IMR-90 (cell line): Measurements from ENCODE around the gene CCNE1. TPM values are rescaled to one million over a fixed set of nuclear protein-coding genes. Genes with fewer than 3 reads are reported as not detected.

Source experiments
- ATAC-seq: fragments of 200-7000 bp; cut with Tn5 transposase; 2 replicates; pipeline ENCODE4 v1.9.1; 2020; ENCODE audit warnings: low read depth, mild to moderate bottlenecking, moderate library complexity
- BruUV-seq: library from RNA; stranded (reverse); fragments of 400-500 nt; replicated peaks from 2 replicates; lab custom pipeline; 2021; lab: Mats Ljungman, UMichigan
- CTCF ChIA-PET: fragments of 300-600 bp; formaldehyde crosslinking; extraction: SDS; loops from one replicate; lab custom pipeline; 2021; ENCODE audit warnings: antibody characterized with exemption; lab: Yijun Ruan, JAX
- POLR2A ChIA-PET: fragments of 300-600 bp; sonication (Branson Sonifier 250); formaldehyde crosslinking; loops from one replicate; lab custom pipeline; 2022; ENCODE audit warnings: antibody characterized with exemption; ENCODE audit not compliant: unreplicated experiment; lab: Charles Lee
- DNase-seq: peaks from one replicate; pipeline ENCODE4 v3.0.0; 2013
- H2AFZ ChIP-seq: replicated peaks from 2 replicates; pipeline ENCODE3; 2013; ENCODE audit warnings: low read length, mild to moderate bottlenecking; ENCODE audit not compliant: poor library complexity
- H2AK5ac ChIP-seq: 2 replicates; pipeline ENCODE4 v1.6.1; 2013; ENCODE audit warnings: low read depth, low read length, inconsistent platforms
- H2AK9ac ChIP-seq: replicated peaks from 2 replicates; pipeline ENCODE3; 2013; ENCODE audit warnings: mild to moderate bottlenecking, low read depth, low read length, moderate library complexity; ENCODE audit not compliant: poor library complexity
- H2BK120ac ChIP-seq: 2 replicates; pipeline ENCODE4 v1.6.1; 2013; ENCODE audit warnings: low read depth, low read length, inconsistent platforms
- H2BK15ac ChIP-seq: 3 replicates; pipeline ENCODE4 v1.6.1; 2013; ENCODE audit warnings: low read depth, low read length, inconsistent platforms
- H2BK20ac ChIP-seq: 2 replicates; pipeline ENCODE4 v1.6.1; 2013; ENCODE audit warnings: low read depth, mild to moderate bottlenecking, inconsistent platforms, low read length, moderate library complexity
- H2BK5ac ChIP-seq: 2 replicates; pipeline ENCODE4 v1.6.1; 2013; ENCODE audit warnings: mild to moderate bottlenecking, low read depth, low read length, inconsistent platforms; ENCODE audit not compliant: poor library complexity, severe bottlenecking
- H3K14ac ChIP-seq: replicated peaks from 2 replicates; pipeline ENCODE4 v1.6.1; 2013; ENCODE audit warnings: low read depth, low read length, inconsistent platforms
- H3K18ac ChIP-seq: 2 replicates; pipeline ENCODE4 v1.6.1; 2013; ENCODE audit warnings: low read depth, low read length, control low read depth
- H3K23ac ChIP-seq: 2 replicates; pipeline ENCODE4 v1.6.1; 2013; ENCODE audit warnings: low read depth, low read length, inconsistent platforms
- H3K27ac ChIP-seq: 2 replicates; pipeline ENCODE4 v1.5.1; 2013; ENCODE audit warnings: mild to moderate bottlenecking, control low read depth, low read length; ENCODE audit not compliant: insufficient read depth
- H3K27me3 ChIP-seq: 2 replicates; pipeline ENCODE4 v1.6.1; 2013; ENCODE audit warnings: low read length; ENCODE audit not compliant: control insufficient read depth, insufficient read depth
- H3K36me3 ChIP-seq: 2 replicates; pipeline ENCODE4 v1.6.1; 2013; ENCODE audit warnings: low read length, mixed read lengths; ENCODE audit not compliant: control insufficient read depth, insufficient read depth
- H3K4ac ChIP-seq: 2 replicates; pipeline ENCODE4 v1.6.1; 2013; ENCODE audit warnings: low read depth, low read length, inconsistent platforms
- H3K4me1 ChIP-seq: 2 replicates; pipeline ENCODE4 v1.6.1; 2013; ENCODE audit warnings: low read length, mixed read lengths; ENCODE audit not compliant: control insufficient read depth, insufficient read depth
- H3K4me2 ChIP-seq: 2 replicates; pipeline ENCODE4 v1.6.1; 2013; ENCODE audit warnings: low read depth, mild to moderate bottlenecking, control low read depth, low read length, moderate library complexity
- H3K4me3 ChIP-seq: 2 replicates; pipeline ENCODE4 v1.5.1; 2013; ENCODE audit warnings: low read depth, mild to moderate bottlenecking, control low read depth, low read length, moderate library complexity; ENCODE audit not compliant: insufficient read depth
- H3K56ac ChIP-seq: 2 replicates; pipeline ENCODE4 v1.6.1; 2013; ENCODE audit warnings: low read length, inconsistent platforms; ENCODE audit not compliant: insufficient read depth; ENCODE audit errors: extremely low read depth
- H3K79me1 ChIP-seq, 2 experiments: 2 replicates each; pipeline ENCODE4 v1.6.1; 2013; ENCODE audit warnings: low read length in 2 of 2, inconsistent platforms in 1 of 2, low read depth in 1 of 2
- H3K9ac ChIP-seq: 2 replicates; pipeline ENCODE4 v1.6.1; 2013; ENCODE audit warnings: low read depth, low read length, control low read depth
- H3K9me1 ChIP-seq: 2 replicates; pipeline ENCODE4 v1.6.1; 2013; ENCODE audit warnings: low read length, inconsistent platforms; ENCODE audit not compliant: insufficient read depth
- H3K9me3 ChIP-seq: 2 replicates; pipeline ENCODE4 v1.6.1; 2013; ENCODE audit warnings: low read length; ENCODE audit not compliant: control insufficient read depth, insufficient read depth
- H4K20me1 ChIP-seq: 2 replicates; pipeline ENCODE4 v1.6.1; 2013; ENCODE audit warnings: low read length, inconsistent platforms; ENCODE audit not compliant: insufficient read depth
- H4K5ac ChIP-seq: 2 replicates; pipeline ENCODE4 v1.6.1; 2013; ENCODE audit warnings: mild to moderate bottlenecking, low read depth, low read length, control low read depth
- H4K8ac ChIP-seq, 2 experiments: 2 replicates each; pipeline ENCODE4 v1.6.1; 2013; ENCODE audit warnings: low read depth in 2 of 2, low read length in 2 of 2, control low read depth in 1 of 2, inconsistent platforms in 1 of 2
- H4K91ac ChIP-seq: 2 replicates; pipeline ENCODE4 v1.6.1; 2013; ENCODE audit warnings: low read depth, low read length, inconsistent platforms; ENCODE audit not compliant: insufficient read depth
- BHLHE40 ChIP-seq: fragments of 150-350 bp; IDR thresholded peaks from 2 replicates; pipeline ENCODE4 v1.6.1; 2016; ENCODE audit warnings: mild to moderate bottlenecking, low read depth, low read length
- CEBPB ChIP-seq: IDR thresholded peaks from 2 replicates; pipeline ENCODE4 v1.6.1; 2012; ENCODE audit warnings: low read depth, low read length, improper control_type of control experiment
- MXI1 ChIP-seq: IDR thresholded peaks from 2 replicates; pipeline ENCODE4 v1.6.1; 2012; ENCODE audit warnings: low read depth, mild to moderate bottlenecking, low read length, moderate library complexity, borderline replicate concordance
- NFE2L2 ChIP-seq: fragments of 150-350 bp; IDR thresholded peaks from 2 replicates; pipeline ENCODE4 v1.6.1; 2016; ENCODE audit warnings: low read depth, mild to moderate bottlenecking, low read length
- POLR2A ChIP-seq: IDR thresholded peaks from 2 replicates; pipeline ENCODE4 v1.6.1; 2012; ENCODE audit warnings: mild to moderate bottlenecking, low read depth, low read length
- RAD21 ChIP-seq: IDR thresholded peaks from 2 replicates; pipeline ENCODE4 v1.6.1; 2012; ENCODE audit warnings: low read length, improper control_type of control experiment
- RCOR1 ChIP-seq: IDR thresholded peaks from 2 replicates; pipeline ENCODE4 v1.6.1; 2012; ENCODE audit warnings: mild to moderate bottlenecking, low read length, improper control_type of control experiment; ENCODE audit not compliant: insufficient replicate concordance
- RFX5 ChIP-seq: IDR thresholded peaks from 2 replicates; pipeline ENCODE4 v1.8.0; 2012; ENCODE audit warnings: low read depth, mild to moderate bottlenecking, low read length, moderate library complexity
- WGBS, 2 experiments: methylation state at CpG; one replicate each; pipeline versions ENCODE4 v1.1.5 to v1.1.7; 2013; ENCODE audit warnings: missing lambda C conversion rate in 2 of 2; ENCODE audit not compliant: insufficient read length in 1 of 2; ENCODE audit errors: extremely low coverage in 2 of 2; 5-methylcytosine and 5-hydroxymethylcytosine counted together
- dilution Hi-C: fragments of 300-500 bp; cut with HindIII; formaldehyde crosslinking; loops from one replicate; pipeline ENCODE4 v1.14.3; 2018; ENCODE audit warnings: low sequenced_read_pairs; ENCODE audit not compliant: unreplicated experiment
- in situ Hi-C: fragments of 300-500 bp; cut with MboI; formaldehyde crosslinking; loops from 3 replicates; pipeline ENCODE4 v1.14.3; 2019; ENCODE audit warnings: low sequenced_read_pairs, inconsistent platforms, mixed read lengths
- intact Hi-C: fragments of 100-400 bp; cut with micrococcal nuclease; formaldehyde crosslinking; loops from 2 replicates; pipeline ENCODE4 v1.10.0; 2022
- polyA plus RNA-seq, 3 experiments: library from polyadenylated mRNA; depleted of rRNA; stranded (reverse); fragments of >200 nt; gene quantifications; 2 replicates each; pipeline ENCODE4 v1.2.3, GENCODE V29; 2012; ENCODE audit warnings: low replicate concordance in 1 of 3
- total RNA-seq: library from RNA; depleted of rRNA; stranded (reverse); fragments of >200 nt; gene quantifications from 2 replicates; pipeline ENCODE4 v1.2.3, GENCODE V29; 2012

CCNE1 gene
- total and polyA plus RNA-seq, 2 of the 4 experiments (the other 2 are of a cell fraction) = 6.8 to 7.0 TPM

GRCh38 chr19:29787281-29787680, 24.5 kb upstream of the CCNE1 start:
- Histone ChIP-seq H3K18ac (no peak overlapping the region), H3K9me1 (no peaks in the 10 kb centered on the region), H3K27me3 (no peaks in the 10 kb centered on the region; the same call in 1 of the 2 replicates), H3K79me1 (no peaks in the 10 kb centered on the region), H3K4me3 (no peak overlapping the region), H3K4ac (no peak overlapping the region), H2AK5ac (no peak overlapping the region), H3K4me2 (no peak overlapping the region), H3K36me3 (no peaks in the 10 kb centered on the region), H2AFZ (no peak overlapping the region), H3K27ac (no peak overlapping the region), H3K9me3 (no peaks in the 10 kb centered on the region), H3K14ac (no peak overlapping the region), H3K23ac (no peak overlapping the region), H2BK120ac (no peak overlapping the region), H4K8ac (no peak overlapping the region), H4K91ac (no peak overlapping the region), H2BK5ac (no peak overlapping the region), H4K5ac (no peak overlapping the region), H2BK15ac (no peak overlapping the region), H3K4me1 (no peaks in the 10 kb centered on the region), H3K9ac (no peak overlapping the region), H4K20me1 (no peaks in the 10 kb centered on the region), H2AK9ac (no peak overlapping the region), H2BK20ac (no peak overlapping the region), H3K56ac (no peak overlapping the region)
- POLR2A ChIA-PET = no interaction called here
- TF ChIP-seq RAD21 (no peak), POLR2A (no peak), NFE2L2 (no peak), CEBPB (no peak), BHLHE40 (no peak), RFX5 (no peak), RCOR1 (no peak), MXI1 (no peak)
- DNase-seq (no peak), ATAC-seq (no peak)
- CTCF ChIA-PET = no interaction called here
- WGBS, 2 experiments = 0% methylated on average over 1 of the region's 4 CpGs; no CpG with 5 or more reads in 1 of the 2 experiments
- in situ Hi-C loops = no loop called here
- dilution Hi-C loops = no loop called here
- BruUV-seq = no TSS peak
- intact Hi-C loops = no loop called here
